ENCODE results near the gene P2RY13.

P2RY13 gene

DNA sequence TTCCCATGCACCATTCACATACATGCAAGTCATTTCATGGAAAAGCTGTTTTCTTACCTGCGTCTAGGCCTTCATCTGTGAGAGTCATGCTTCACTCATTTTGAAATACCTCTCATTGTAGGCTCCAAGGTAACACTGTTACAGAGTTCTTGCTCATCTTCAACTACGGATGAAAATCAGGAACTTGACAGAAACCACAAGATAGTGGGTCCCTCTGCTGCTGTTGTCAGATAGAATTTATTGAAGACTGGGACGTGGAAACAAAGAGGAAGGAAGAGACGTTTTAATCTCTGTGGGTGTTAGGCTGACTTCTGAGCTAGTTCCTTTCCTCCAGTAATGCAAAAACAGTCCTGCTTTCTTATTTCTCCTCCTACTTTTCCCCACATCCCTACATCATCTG is 51.1 kb downstream of the P2RY13 start, which contains the start of gene P2RY14:
P2RY14 (minus strand) TSS at position 313 of the 400 bp plus-strand sequence. CDS start 64,226 bp downstream, outside the sequence.
- H3K27ac ChIP-seq (ENCODE audit: low read length): no peak within 1 kb of the TSS
- no peaks in the 10 kb centered on the region for H3K79me2 ChIP-seq (ENCODE audit: low read length)
- no peaks in the 10 kb centered on the region for H3K36me3 ChIP-seq (replicated peaks; ENCODE audit: insufficient read depth, low read length)
- H3K27me3 ChIP-seq (replicated peaks; ENCODE audit: insufficient read depth, low read length): no peaks in the 10 kb centered on the region
- TF ChIP-seq EZH2 (optimal IDR thresholded peaks at IDR 0.05; ENCODE audit: low read depth, low read length) (no peak), EZH2phosphoT487 (IDR thresholded peaks at IDR 0.05; ENCODE audit: low read length) (no peak)
- TF ChIP-seq, protein P1, sequence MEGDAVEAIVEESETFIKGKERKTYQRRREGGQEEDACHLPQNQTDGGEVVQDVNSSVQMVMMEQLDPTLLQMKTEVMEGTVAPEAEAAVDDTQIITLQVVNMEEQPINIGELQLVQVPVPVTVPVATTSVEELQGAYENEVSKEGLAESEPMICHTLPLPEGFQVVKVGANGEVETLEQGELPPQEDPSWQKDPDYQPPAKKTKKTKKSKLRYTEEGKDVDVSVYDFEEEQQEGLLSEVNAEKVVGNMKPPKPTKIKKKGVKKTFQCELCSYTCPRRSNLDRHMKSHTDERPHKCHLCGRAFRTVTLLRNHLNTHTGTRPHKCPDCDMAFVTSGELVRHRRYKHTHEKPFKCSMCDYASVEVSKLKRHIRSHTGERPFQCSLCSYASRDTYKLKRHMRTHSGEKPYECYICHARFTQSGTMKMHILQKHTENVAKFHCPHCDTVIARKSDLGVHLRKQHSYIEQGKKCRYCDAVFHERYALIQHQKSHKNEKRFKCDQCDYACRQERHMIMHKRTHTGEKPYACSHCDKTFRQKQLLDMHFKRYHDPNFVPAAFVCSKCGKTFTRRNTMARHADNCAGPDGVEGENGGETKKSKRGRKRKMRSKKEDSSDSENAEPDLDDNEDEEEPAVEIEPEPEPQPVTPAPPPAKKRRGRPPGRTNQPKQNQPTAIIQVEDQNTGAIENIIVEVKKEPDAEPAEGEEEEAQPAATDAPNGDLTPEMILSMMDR (IDR thresholded peaks at IDR 0.05; ENCODE audit: low read length): no peak
- no peak within 1 kb of the TSS for H3K9ac ChIP-seq (ENCODE audit: low read length)
- H2AFZ ChIP-seq (ENCODE audit: low read length): no peak within 1 kb of the TSS
- no peak within 1 kb of the TSS for H3K4me3 ChIP-seq (ENCODE audit: low read length)
- H4K20me1 ChIP-seq (ENCODE audit: insufficient read depth, low read length): no peaks in the 10 kb centered on the region
- H3K4me2 ChIP-seq (ENCODE audit: low read depth, low read length): no peak within 1 kb of the TSS
- H3K9me3 ChIP-seq (replicated peaks; ENCODE audit: insufficient read depth, low read length): no peaks in the 10 kb centered on the region
- H3K4me1 ChIP-seq (ENCODE audit: low read length): no peaks in the 10 kb centered on the region
- DNase-seq: no peak
- H3F3A ChIP-seq (ENCODE audit: insufficient read depth, low read length): no peaks in the 10 kb centered on the region
- H3K9me2 ChIP-seq (replicated peaks; ENCODE audit: insufficient read depth, low read length): no peaks in the 10 kb centered on the region

DNA sequence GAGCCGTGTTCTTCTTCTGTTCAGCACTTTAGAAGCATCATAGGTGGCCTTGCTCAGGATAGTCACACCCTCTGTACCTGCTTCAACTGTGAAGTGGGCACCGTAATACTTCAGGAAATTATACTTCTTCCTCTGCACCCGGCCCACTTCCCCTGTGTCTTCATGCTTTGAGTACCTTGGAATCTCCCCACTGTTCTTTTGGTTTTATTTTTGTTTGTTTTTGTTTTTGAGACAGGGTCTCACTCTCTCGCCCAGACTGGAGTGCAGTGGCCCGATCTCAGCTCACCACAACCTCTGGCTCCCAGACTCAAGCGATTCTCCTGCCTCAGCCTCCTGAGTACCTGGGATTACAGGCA is 52.7 kb downstream of the P2RY13 start:
- TF ChIP-seq EZH2phosphoT487 (IDR thresholded peaks at IDR 0.05; ENCODE audit: low read length): no peak
- TF ChIP-seq, protein P1 (IDR thresholded peaks at IDR 0.05; ENCODE audit: low read length): no peak
- TF ChIP-seq EZH2 (optimal IDR thresholded peaks at IDR 0.05; ENCODE audit: low read depth, low read length): no peak
- no peak overlapping the region for H3K4me2 ChIP-seq (ENCODE audit: low read depth, low read length)
- H3K27ac ChIP-seq (ENCODE audit: low read length): no peak overlapping the region
- H3K36me3 ChIP-seq (replicated peaks; ENCODE audit: insufficient read depth, low read length): no peaks in the 10 kb centered on the region
- H4K20me1 ChIP-seq (ENCODE audit: insufficient read depth, low read length): no peaks in the 10 kb centered on the region
- H3K79me2 ChIP-seq (ENCODE audit: low read length): no peaks in the 10 kb centered on the region
- H2AFZ ChIP-seq (ENCODE audit: low read length): no peak overlapping the region
- no peaks in the 10 kb centered on the region for H3K27me3 ChIP-seq (replicated peaks; ENCODE audit: insufficient read depth, low read length)
- no peak for DNase-seq
- no peaks in the 10 kb centered on the region for H3K9me2 ChIP-seq (replicated peaks; ENCODE audit: insufficient read depth, low read length)
- no peaks in the 10 kb centered on the region for H3K9me3 ChIP-seq (replicated peaks; ENCODE audit: insufficient read depth, low read length)
- no peak overlapping the region for H3K4me3 ChIP-seq (ENCODE audit: low read length)
- H3K4me1 ChIP-seq (ENCODE audit: low read length): no peaks in the 10 kb centered on the region
- no peak overlapping the region for H3K9ac ChIP-seq (ENCODE audit: low read length)
- H3F3A ChIP-seq (ENCODE audit: insufficient read depth, low read length): no peaks in the 10 kb centered on the region
